ENCODE data around the gene USP47.

DNA sequence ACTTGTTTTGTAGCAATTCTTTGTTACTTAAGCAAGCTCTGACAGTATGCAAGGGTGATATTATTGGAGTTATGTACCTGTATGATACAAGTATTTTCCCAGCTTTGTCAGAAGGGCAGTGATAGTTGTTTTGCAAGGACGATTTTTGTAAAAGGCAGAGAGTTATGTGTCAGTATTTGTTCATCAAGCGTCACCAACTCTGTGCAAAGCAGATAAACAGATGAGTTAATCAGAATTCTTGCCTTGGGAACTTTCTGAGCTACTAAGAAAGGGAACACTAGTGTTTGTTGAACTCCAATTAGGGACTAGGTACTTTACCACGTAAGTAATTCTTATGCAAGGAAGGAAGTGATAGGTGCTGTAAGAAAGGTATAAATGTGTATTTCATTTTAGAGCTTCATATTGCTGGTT is 1.4 kb downstream of the USP47 start:
- TF ChIP-seq CTCF (IDR thresholded peaks at IDR 0.05 in 4 of 5, conservative IDR thresholded peaks at IDR 0.05 in 1 of 5) (no peak), POLR2A (IDR thresholded peaks at IDR 0.05) (peak; percentile 34 to 51)

Measured in gastrocnemius medialis (tissue), 4 donors.